SU-DHL-6 (cell line): Measurements from ENCODE around the gene KIF16B.

Experiments used
- EZH2phosphoT487 ChIP-seq: fragments of 200-600 bp; sonication (generic), shearing (Covaris generic); conservative IDR thresholded peaks from 2 replicates; pipeline ENCODE4 v1.6.1; 2018; ENCODE audit warnings: mild to moderate bottlenecking, antibody characterized with exemption, low read length, moderate library complexity, mixed read lengths
- TF ChIP-seq, protein P1 (sequence below): fragments of 200-600 bp; sonication (generic); IDR thresholded peaks from one replicate; pipeline ENCODE4 v1.5.1; 2017; ENCODE audit warnings: antibody characterized with exemption, mild to moderate bottlenecking, low read length, moderate library complexity; ENCODE audit not compliant: insufficient read depth, poor library complexity, severe bottlenecking

DNA sequence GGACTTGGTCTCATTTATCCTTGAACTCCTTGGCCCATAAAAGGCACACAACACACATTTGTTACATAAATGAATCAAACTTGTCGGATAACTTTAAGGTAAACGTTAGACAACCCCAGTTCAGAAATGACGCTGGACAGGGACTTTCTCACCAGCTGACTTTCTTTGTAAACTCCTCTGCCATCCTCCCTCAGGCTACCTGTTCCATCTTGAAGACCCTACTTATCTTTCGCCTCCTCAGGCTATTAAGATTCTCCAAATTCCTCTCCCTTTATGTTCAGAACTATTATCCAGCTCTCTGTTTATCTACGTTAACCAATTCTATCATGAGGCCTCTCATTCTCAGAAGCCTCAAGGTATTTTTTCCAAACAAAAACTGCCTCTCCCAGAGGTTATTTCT is 47.7 kb upstream of the KIF16B start:
- TF ChIP-seq, protein P1, sequence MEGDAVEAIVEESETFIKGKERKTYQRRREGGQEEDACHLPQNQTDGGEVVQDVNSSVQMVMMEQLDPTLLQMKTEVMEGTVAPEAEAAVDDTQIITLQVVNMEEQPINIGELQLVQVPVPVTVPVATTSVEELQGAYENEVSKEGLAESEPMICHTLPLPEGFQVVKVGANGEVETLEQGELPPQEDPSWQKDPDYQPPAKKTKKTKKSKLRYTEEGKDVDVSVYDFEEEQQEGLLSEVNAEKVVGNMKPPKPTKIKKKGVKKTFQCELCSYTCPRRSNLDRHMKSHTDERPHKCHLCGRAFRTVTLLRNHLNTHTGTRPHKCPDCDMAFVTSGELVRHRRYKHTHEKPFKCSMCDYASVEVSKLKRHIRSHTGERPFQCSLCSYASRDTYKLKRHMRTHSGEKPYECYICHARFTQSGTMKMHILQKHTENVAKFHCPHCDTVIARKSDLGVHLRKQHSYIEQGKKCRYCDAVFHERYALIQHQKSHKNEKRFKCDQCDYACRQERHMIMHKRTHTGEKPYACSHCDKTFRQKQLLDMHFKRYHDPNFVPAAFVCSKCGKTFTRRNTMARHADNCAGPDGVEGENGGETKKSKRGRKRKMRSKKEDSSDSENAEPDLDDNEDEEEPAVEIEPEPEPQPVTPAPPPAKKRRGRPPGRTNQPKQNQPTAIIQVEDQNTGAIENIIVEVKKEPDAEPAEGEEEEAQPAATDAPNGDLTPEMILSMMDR = no peak
- TF ChIP-seq EZH2phosphoT487 = no peak
